ENCODE data around the gene NTS.

NTS gene

DNA sequence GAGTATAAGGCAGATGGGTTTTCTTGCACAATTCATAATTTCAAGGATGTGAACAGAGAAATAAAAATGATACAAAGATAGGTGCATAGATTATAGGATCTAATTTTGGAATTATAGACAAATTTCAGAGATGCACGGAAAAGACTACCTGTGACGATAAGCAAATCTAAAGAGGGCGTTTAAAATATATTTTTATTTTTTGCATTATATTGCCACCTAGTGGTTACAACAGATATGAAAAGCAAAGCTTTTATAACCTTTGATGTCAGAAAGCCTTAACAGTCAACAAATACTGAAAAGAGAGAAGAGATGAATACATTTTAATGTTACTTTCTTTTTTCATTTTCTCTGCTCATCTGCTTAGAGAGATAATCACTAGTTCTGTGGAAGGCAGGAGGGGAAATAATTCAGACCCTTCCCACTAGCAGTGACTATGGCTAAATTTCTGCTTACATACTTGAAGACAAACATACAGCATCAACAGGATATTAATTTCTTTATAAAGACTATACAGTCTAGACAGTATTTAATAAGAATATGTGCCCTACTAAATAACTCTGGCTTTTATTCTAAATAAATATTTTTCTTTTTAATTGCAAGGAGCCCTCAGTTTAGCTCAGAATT lies 46.3 kb downstream of the NTS start:
- DNase-seq (ENCODE audit: low read depth in 2 of 2, low spot score in 1 of 2) = no peak

DNA sequence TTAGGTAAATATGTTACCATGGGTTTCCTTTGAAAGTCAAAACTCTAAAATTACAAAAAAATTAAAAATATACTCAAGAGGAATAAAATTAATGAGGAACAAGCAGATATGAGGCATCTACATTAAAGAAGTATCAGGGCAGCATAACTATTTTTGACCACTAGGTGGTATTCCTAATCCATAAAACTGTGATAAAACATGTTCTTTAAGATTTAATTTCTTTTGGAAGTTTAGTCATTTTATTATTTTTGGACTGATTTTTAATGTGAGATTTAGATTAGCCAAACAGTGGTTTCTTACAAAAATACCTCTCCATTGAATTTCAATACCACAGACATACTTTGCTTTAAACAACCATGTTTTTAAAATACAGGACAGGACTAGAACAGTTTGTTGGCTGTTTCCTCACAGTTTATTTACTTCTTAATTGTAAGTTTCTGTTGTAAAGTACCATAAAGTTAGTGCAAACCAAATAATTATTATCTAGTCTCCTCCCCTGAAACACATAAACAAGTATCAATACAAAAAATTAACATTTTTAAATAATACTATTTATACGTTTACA lies 49.8 kb downstream of the NTS start:
- DNase-seq (ENCODE audit: low read depth in 2 of 2, low spot score in 1 of 2) = no peak

DNA sequence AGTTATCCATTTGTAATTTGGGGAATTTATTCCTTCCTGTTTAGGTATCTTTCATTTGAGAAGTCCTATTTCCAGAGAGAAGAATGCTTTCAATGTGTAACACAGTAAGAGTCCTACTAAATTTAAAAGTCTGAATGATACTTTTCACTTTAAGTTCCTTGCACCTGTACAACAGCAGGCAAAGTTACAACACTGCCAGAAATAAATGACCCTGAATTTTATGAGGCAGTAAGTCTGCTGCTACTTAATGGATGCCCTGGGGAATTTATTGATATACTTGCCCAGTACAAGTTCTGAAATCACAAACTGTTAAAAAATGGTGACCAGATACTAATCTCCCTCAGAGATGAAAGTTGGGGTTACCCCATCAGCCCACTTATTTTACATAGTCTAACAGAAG lies 53.1 kb downstream of the NTS start:
- no peak for DNase-seq (ENCODE audit: low read depth in 2 of 2, low spot score in 1 of 2)
